ENCODE data around the gene HCCS. TPM values are rescaled to one million over a fixed set of nuclear protein-coding genes. Genes with fewer than 3 reads are reported as not detected.

Gene HCCS
- total and polyA plus RNA-seq, 2 experiments from 2014 or later: 19.2 to 40.5 TPM

DNA sequence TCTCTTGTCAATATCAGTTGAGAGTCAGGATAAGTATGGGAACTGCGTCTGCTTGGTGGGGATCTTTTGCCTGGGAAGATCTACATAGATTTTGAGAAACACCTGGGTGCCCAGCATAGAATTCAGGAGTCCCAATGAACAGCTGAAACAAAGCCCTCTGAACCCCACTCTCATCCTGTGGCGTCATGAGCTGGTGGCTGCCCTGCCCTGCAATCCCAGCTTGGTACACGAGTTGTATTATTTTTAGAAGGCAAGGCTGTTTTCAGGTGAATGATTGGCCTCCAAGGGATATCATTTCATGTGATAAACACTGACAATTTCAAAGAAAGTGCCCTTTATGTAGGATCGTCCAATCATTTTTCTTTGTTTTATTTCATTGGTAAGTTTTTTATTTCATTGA lies 60.8 kb downstream of the HCCS start:
- TF ChIP-seq, protein P1, sequence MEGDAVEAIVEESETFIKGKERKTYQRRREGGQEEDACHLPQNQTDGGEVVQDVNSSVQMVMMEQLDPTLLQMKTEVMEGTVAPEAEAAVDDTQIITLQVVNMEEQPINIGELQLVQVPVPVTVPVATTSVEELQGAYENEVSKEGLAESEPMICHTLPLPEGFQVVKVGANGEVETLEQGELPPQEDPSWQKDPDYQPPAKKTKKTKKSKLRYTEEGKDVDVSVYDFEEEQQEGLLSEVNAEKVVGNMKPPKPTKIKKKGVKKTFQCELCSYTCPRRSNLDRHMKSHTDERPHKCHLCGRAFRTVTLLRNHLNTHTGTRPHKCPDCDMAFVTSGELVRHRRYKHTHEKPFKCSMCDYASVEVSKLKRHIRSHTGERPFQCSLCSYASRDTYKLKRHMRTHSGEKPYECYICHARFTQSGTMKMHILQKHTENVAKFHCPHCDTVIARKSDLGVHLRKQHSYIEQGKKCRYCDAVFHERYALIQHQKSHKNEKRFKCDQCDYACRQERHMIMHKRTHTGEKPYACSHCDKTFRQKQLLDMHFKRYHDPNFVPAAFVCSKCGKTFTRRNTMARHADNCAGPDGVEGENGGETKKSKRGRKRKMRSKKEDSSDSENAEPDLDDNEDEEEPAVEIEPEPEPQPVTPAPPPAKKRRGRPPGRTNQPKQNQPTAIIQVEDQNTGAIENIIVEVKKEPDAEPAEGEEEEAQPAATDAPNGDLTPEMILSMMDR (IDR thresholded peaks at IDR 0.05; ENCODE audit: low read depth, low read length): no peak
- H3K27me3 ChIP-seq: no peaks in the 10 kb centered on the region
- H3K4me3 ChIP-seq: no peak overlapping the region
- no peak for DNase-seq (ENCODE audit: low read depth in 1 of 2, low spot score in 1 of 2)
- H3K9me3 ChIP-seq (ENCODE audit: low read depth): no peaks in the 10 kb centered on the region
- peaks cover 10% of the 10 kb centered on the region for H3K4me1 ChIP-seq (ENCODE audit: low read depth)
- H3K36me3 ChIP-seq: no peaks in the 10 kb centered on the region
- no peak overlapping the region for H3K27ac ChIP-seq

GRCh38 chrX:11172415-11172814 lies 61.3 kb downstream of the HCCS start:
- Histone ChIP-seq H3K4me3 (no peak overlapping the region), H3K36me3 (no peaks in the 10 kb centered on the region), H3K27ac (no peak overlapping the region), H3K27me3 (no peaks in the 10 kb centered on the region), H3K4me1 (ENCODE audit: low read depth) (peaks cover 10% of the 10 kb centered on the region), H3K9me3 (ENCODE audit: low read depth) (no peaks in the 10 kb centered on the region)
- TF ChIP-seq, protein P1 (IDR thresholded peaks at IDR 0.05; ENCODE audit: low read depth, low read length): no peak
- DNase-seq (ENCODE audit: low read depth in 1 of 2, low spot score in 1 of 2): no peak

Other genes starting within 250 kb of the HCCS start
- not detected in 2 replicates for gene AMELX, start 182.1 kb downstream of the HCCS start, total RNA-seq
- gene AMELX, start 182.1 kb downstream of the HCCS start, polyA plus RNA-seq: not detected in 2 replicates

Data from cardiac muscle cell (in vitro differentiated cells and primary cell).